Measurements from ENCODE around the gene CBR3. TPM values are rescaled to one million over a fixed set of nuclear protein-coding genes. Genes with fewer than 3 reads are reported as not detected.
"Not testable (repeated sequence)": the region's sequence is repeated elsewhere in the genome, so short reads cannot be mapped to it uniquely, and the experiment has no call there.

Gene CBR3
- 10 to 100 TPM; 12.2 to 12.5 TPM for total RNA-seq
- long read RNA-seq, donor 1, partial matches to known transcripts: 0 of 5 reads
- long read RNA-seq, donor 1, other reads (novel, unspliced or antisense): 1 of 5 reads
- long read RNA-seq, donor 2, transcript CBR3-201 (3 exons, 1,169 nt): major isoform, 22 of 24 reads
- long read RNA-seq, donor 2, partial matches to known transcripts: 0 of 24 reads
- long read RNA-seq, donor 2, other reads (novel, unspliced or antisense): 2 of 24 reads

DNA sequence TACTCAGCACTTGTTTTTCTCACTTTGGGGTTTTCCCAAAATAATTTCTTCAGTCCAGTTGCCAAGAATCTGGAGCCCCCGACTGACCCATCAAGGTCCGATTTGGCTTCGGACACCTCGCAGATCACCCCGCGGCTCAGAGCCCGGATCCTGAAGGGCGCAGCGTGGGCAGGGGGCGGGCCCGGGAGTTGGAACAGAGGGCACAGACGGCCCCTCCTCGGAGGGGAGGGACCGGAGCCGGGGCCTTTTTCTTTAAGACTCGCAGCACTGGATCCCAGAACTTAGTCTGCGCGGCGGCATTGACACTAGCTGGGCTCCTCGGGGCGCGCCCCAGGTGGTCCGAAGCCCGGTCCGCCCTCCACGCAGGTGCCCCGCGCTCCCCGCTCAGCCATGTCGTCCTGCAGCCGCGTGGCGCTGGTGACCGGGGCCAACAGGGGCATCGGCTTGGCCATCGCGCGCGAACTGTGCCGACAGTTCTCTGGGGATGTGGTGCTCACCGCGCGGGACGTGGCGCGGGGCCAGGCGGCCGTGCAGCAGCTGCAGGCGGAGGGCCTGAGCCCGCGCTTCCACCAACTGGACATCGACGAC lies at the start of gene CBR3:
Gene CBR3 (plus strand): TSS at position 277 of the 588 bp plus-strand sequence. CDS start 114 bp downstream, at position 391.
- intact Hi-C loops (cut with DNase I): no loop called here
- DNase-seq (ENCODE audit: low spot score): peak; percentile 92

DNA sequence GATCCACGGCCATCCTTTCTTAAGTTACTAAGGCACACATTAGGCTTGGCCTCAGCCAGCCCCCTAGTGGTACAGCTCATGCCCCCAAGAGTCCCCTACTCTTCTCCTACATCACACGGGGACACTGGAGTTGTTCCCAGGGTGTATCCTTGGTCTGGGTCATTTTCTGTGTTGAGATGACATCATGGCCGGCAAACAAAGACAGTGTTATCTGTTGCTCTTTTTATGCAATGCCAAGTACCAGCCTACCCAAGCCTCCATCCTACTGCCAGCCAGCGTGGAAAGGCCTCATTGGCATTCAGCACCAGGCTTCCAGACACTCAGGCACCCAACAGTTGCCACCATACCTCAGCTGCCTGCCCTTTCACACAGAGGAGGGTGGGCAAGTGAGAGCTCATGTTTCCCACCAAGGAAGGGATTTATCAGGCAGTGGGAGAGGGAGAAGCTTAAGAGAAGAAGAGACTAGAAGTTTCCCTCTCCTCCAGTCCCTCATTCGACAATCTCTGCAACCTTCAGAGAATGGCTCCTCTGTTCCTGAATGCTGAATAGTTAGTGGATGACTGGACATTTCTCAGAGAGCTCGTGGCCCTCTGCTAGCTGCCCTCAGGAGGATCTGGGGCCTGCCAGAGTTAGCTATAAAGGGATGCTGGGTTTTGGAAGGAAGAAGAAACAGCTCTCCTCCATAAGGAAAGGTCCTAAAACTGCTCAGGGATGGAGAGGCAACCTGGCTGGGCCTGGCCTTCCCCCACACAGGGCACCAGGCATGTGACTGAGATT lies 47.3 kb upstream of the CBR3 start:
- no peak for DNase-seq (ENCODE audit: low spot score)
- intact Hi-C loops (cut with DNase I): no loop called here

DNA sequence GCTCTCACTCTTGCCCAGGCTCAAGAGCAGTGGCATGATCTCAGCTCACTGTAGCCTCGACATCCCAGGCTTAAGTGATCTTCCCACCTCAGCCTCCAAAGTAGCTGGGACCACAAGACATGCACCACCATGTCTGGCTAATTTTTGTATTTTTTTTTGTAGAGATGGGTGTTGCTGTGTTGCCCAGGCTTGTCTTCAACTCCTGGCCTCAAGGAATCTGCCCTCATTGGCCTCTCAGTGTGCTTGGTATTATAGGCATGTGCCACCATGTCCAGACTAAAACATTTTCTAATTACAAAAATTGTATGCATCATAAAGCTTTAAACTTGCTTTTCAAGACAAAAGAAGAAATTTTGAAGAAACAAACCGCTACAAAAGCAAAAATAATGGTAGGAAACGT lies 44.9 kb upstream of the CBR3 start:
- no peak for DNase-seq (ENCODE audit: low spot score)
- intact Hi-C loops (cut with DNase I): no loop called here

GRCh38 chr21:36092681-36093080 lies 42.2 kb upstream of the CBR3 start:
- DNase-seq (ENCODE audit: low spot score): no peak
- intact Hi-C loops (cut with DNase I): no loop called here

DNA sequence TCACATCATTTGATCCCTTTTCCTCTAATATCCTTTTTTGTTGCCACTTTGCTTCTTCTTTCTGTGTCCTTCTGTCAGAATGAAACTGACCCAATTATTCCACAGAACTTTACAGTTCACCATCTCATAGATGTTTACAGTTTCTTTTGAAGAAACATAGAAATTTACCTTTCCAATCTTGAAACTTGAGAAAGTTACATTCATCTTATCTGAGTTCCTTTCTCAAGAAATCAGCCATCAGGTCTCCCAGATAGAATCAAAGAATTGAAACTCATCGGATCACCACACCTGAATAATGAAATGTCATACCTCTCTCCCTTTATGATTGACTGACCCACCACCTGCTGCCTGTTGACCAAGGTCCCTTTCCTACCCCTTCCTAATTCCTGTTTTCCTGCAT lies 41.4 kb upstream of the CBR3 start:
- DNase-seq (ENCODE audit: low spot score): no peak
- intact Hi-C loops (cut with DNase I): no loop called here

- no peak for DNase-seq (ENCODE audit: low spot score)
- intact Hi-C loops (cut with DNase I): no loop called here
Observed at GRCh38 chr21:36096398-36097290, 38.2 kb upstream of the CBR3 start.

- no peak for DNase-seq (ENCODE audit: low spot score)
- intact Hi-C loops (cut with DNase I): no loop called here
Observed at GRCh38 chr21:36097427-36098181, 37.3 kb upstream of the CBR3 start.

- intact Hi-C loops (cut with DNase I): no loop called here
- DNase-seq (ENCODE audit: low spot score): no peak
Observed at GRCh38 chr21:36098182-36098532, 36.7 kb upstream of the CBR3 start.

- intact Hi-C loops (cut with DNase I): no loop called here
- no peak for DNase-seq (ENCODE audit: low spot score)
Observed at GRCh38 chr21:36099000-36099399, 35.9 kb upstream of the CBR3 start.

DNA sequence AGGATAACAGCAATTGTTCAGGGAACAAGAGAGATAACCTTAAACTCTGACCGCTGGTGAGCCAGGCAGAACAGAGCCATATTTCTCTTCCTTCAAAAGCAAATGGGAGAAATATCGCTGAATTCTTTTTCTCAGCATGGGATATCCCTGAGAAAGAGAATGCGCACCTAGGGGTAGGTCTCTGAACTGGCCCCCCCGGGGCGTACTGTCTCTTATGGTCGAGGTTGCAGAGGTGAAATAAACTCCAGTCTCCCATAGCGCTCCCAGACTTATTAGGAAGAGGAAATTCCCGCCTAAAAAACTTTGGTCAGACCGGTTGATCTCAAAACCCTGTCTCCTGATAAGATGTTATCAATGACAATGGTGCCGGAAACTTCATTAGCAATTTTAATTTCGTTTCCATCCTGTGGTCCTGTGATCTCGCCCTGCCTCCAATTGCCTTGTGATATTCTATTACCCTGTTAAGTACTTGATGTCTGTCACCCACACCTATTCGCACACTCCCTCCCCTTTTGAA lies 35.1 kb upstream of the CBR3 start:
- intact Hi-C loops (cut with DNase I); DNase-seq (ENCODE audit: low spot score): not testable (repeated sequence)

DNA sequence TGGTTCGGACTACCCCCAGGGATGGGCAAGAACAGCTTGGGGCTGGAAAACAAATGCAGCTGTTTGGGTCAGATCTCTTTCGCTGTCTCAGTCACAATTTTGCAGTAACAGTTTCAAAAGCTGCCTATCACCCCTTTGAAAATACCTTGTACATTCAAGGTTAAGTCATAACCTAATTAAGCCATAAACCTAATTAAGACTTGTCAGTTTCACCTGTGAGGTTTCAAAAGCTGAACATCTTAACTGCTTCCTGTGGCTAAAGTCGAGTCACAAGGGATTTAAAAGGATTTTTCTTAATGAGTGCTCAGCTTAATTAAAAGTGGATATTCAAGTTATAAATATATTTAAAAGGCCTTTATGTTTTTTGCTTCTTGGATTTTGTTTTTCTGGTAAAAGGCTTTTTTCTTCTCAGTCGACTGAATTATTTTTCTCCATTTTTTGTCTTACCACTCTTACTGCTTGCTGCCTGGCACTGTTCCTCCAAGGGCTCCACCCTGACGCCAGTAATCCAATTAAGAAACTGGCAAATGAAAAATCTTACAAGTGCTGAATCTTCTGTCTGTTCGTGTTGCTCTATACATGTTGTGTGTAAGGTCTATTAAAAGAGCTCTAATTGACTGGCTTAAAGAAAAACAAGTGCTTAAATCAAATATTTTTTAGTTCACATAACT lies 33.8 kb upstream of the CBR3 start:
- DNase-seq (ENCODE audit: low spot score): no peak
- intact Hi-C loops (cut with DNase I): no loop called here

- intact Hi-C loops (cut with DNase I): no loop called here
- no peak for DNase-seq (ENCODE audit: low spot score)
Observed at GRCh38 chr21:36103434-36103833, 31.4 kb upstream of the CBR3 start.

- DNase-seq (ENCODE audit: low spot score): no peak
- intact Hi-C loops (cut with DNase I): no loop called here
Observed at GRCh38 chr21:36104317-36105300, 30.3 kb upstream of the CBR3 start.

GRCh38 chr21:36105327-36105842 lies 29.5 kb upstream of the CBR3 start:
- intact Hi-C loops (cut with DNase I): no loop called here

DNA sequence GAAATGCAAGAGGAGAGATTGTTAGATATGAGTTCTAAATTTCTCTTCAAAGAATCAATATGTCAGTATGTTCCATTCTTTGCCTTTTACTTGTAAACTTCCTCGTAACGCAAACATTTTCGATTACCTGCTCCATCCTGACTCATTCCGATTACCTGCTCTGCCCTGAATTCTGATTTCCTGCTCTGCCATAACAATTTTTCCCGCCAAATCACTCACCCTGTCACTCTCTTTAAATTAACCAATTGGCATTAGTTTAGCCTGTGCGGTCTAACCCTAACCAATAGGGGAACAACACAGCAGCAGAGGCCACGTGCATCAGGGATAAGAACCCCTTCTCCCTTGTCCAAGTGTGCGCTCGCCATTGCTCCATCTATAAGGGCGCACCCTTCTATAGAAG lies 25.0 kb upstream of the CBR3 start:
- no peak for DNase-seq (ENCODE audit: low spot score)
- intact Hi-C loops (cut with DNase I): no loop called here

More at GRCh38 chr21:36105327-36105842, 29.5 kb upstream of the CBR3 start:
- DNase-seq (ENCODE audit: low spot score): no peak

DNA sequence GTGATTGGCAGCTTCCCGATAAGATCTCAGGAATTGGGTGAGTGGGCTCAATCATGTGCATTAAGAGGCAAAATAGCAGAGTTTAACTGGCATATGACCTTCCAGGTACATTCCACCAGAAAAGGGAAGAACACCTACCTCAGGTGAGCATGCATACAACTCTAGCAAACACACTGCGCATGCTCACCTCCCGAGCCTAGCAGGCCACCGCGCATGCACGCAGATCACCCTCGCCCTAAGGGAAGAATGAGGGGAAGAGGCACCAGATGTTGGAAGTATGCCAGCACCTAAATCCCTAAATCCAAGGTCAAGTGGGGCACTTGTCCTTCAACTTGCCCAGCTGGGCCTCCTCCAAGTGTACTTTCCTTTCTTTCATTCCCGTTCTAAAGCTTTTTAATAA lies 23.6 kb upstream of the CBR3 start:
- intact Hi-C loops (cut with DNase I): no loop called here
- DNase-seq (ENCODE audit: low spot score): no peak
